Measurements from ENCODE around the gene TTC34.

- no peak for TF ChIP-seq POLR2A (IDR thresholded peaks at IDR 0.05)
- TF ChIP-seq CTCF (IDR thresholded peaks at IDR 0.05) = no peak
- TF ChIP-seq EP300 (IDR thresholded peaks at IDR 0.05) = no peak
These were observed 24.8 kb upstream of the TTC34 start for GRCh38 chr1:2826316-2826715.
